Adrenal gland (tissue), 12 donors: ENCODE results near the gene GPC6. TPM values are rescaled to one million over a fixed set of nuclear protein-coding genes. Genes with fewer than 3 reads are reported as not detected.

Experiments used
- DNase-seq, 7 donors: peaks; one replicate each; pipeline ENCODE4 v3.0.0-alpha.2; 2019 to 2020
- H3K27ac ChIP-seq, 5 donors: fragments of 200-600 bp; sonication (generic) in 4 of 5; 1 replicate in 3 of 5; 2 replicates in 2 of 5; pipeline versions ENCODE4 v1.5.1 to v1.8.0; 2016 to 2020; ENCODE audit warnings: mild to moderate bottlenecking in 1 of 5
- H3K27me3 ChIP-seq: fragments of 200-600 bp; 2 replicates; pipeline ENCODE4 v1.8.0; 2021
- H3K36me3 ChIP-seq, 2 donors: fragments of 200-600 bp; replicated peaks in 1 of 2; 1 replicate in 1 of 2; 2 replicates in 1 of 2; pipeline versions ENCODE4 v1.5.1 to v1.8.0; 2018 to 2022
- H3K4me1 ChIP-seq, 2 donors: fragments of 200-600 bp; replicated peaks in 1 of 2; 1 replicate in 1 of 2; 2 replicates in 1 of 2; pipeline versions ENCODE4 v1.5.1 to v1.8.0; 2018 to 2021
- H3K4me3 ChIP-seq, 4 donors: fragments of 200-600 bp; sonication (generic) in 3 of 4; one replicate each; pipeline ENCODE4 v1.5.1; 2016 to 2018
- H3K9me3 ChIP-seq, 3 donors: fragments of 200-600 bp; sonication (generic) in 1 of 3; replicated peaks in 1 of 3; 1 replicate in 2 of 3; 2 replicates in 1 of 3; pipeline versions ENCODE4 v1.5.1 to v1.8.0; 2016 to 2021
- POLR2A ChIP-seq, 2 donors: fragments of 450-650 bp; IDR thresholded peaks; one replicate each; pipeline ENCODE4 v1.6.1; 2017; ENCODE audit warnings: antibody characterized with exemption in 2 of 2, mild to moderate bottlenecking in 2 of 2, moderate library complexity in 1 of 2
- WGBS, 4 donors: extraction: QIAGEN DNeasy Blood & Tissue Kit in 2 of 4; methylation state at CpG; one replicate each; pipeline versions ENCODE4 v1.1.5 to v1.1.7; 2013 to 2017; 5-methylcytosine and 5-hydroxymethylcytosine counted together
- intact Hi-C, 2 donors: fragments of 100-400 bp; cut with DNase I; formaldehyde crosslinking; loops; one replicate each; pipeline versions ENCODE4 v1.14.1 to v1.15.0; 2022 to 2023
- polyA plus RNA-seq, 3 donors: library from polyadenylated mRNA; stranded (reverse); fragments of 200-250 nt in 2 of 3; fragments of 350-450 nt in 1 of 3; fragmentation: Illumina TruSeq in 1 of 3; extraction: RNeasy Lipid Tissue Mini Kit (QIAGEN cat#74804) in 1 of 3; gene quantifications; one replicate each; pipeline ENCODE4 v1.2.3, GENCODE V29; 2013 to 2014
- total RNA-seq, 9 donors: library from RNA; depleted of rRNA in 4 of 9; stranded (reverse); fragments of >200 nt in 4 of 9; fragments of 120-200 nt in 1 of 9; fragmentation: NEBNext Ultra II Directional in 1 of 9; extraction: Animal tissue kit (Norgen Biotek cat#: 25700) in 1 of 9; gene quantifications; one replicate each; pipeline versions ENCODE4 v1.1.0 to v1.2.4, GENCODE V29; 2013 to 2023
- TF ChIP-seq, protein P1 (sequence below), 6 experiments: fragments of 450-650 bp in 4 of 6; fragments of 200-600 bp in 2 of 6; sonication (generic) in 1 of 6; IDR thresholded peaks; 1 replicate in 5 of 6; 2 replicates in 1 of 6; pipeline versions ENCODE4 v1.5.1 to v1.8.0; 2016 to 2021; ENCODE audit warnings: antibody characterized with exemption in 6 of 6, mild to moderate bottlenecking in 2 of 6, moderate library complexity in 1 of 6
- donor health status: healthy with polysubstance abuse.
- donor health status: Bipolar disorder and iron deficiency.
- donor health status: DM: yes; HTN: yes; CAD: no.
- donor health status: DM: no; HTN: no; CAD: no.
- donor health status: DM: no; HTN: no; CAD: no.
- donor health status: DM: yes; HTN: yes; CAD: no.

GPC6 gene
- total and polyA plus RNA-seq, 12 donors, result 0.37 to 62.3 (median 2.5) TPM

DNA sequence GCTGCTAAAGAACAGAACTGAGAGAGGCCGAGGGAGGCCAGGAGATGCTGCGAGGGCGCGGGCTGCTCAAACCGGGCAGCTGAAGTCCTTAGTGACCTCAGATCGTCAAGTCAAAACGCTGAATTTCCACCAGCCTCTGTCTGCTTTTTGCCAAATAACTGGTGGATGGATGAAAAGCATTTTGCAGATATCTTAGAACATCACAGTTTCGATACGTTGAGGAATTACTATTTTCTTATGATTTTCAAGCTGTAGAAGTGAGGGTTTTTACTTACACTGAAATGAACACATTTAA, 2.0 kb downstream of the GPC6 start:
- peaks cover 7 to 22% of the 10 kb centered on the region in 2 donors for H3K4me1 ChIP-seq
- no peaks in the 10 kb centered on the region for H3K36me3 ChIP-seq
- H3K9me3 ChIP-seq, result no peaks in the 10 kb centered on the region
- WGBS, 4 donors, result 2 to 4% (median 3%) methylated on average over 9 of the region's 9 CpGs
- no peak for DNase-seq
- peak overlapping the region in 2 of 5 donors; percentile 65 to 67 for H3K27ac ChIP-seq
- TF ChIP-seq POLR2A (IDR thresholded peaks at IDR 0.05), result no peak
- TF ChIP-seq, protein P1, sequence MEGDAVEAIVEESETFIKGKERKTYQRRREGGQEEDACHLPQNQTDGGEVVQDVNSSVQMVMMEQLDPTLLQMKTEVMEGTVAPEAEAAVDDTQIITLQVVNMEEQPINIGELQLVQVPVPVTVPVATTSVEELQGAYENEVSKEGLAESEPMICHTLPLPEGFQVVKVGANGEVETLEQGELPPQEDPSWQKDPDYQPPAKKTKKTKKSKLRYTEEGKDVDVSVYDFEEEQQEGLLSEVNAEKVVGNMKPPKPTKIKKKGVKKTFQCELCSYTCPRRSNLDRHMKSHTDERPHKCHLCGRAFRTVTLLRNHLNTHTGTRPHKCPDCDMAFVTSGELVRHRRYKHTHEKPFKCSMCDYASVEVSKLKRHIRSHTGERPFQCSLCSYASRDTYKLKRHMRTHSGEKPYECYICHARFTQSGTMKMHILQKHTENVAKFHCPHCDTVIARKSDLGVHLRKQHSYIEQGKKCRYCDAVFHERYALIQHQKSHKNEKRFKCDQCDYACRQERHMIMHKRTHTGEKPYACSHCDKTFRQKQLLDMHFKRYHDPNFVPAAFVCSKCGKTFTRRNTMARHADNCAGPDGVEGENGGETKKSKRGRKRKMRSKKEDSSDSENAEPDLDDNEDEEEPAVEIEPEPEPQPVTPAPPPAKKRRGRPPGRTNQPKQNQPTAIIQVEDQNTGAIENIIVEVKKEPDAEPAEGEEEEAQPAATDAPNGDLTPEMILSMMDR (IDR thresholded peaks at IDR 0.05), result no peak
- intact Hi-C loops, result no loop called here
- H3K27me3 ChIP-seq, result peaks cover 16% of the 10 kb centered on the region
- H3K4me3 ChIP-seq, result peak overlapping the region in 1 of 4 donors; percentile 59

DNA sequence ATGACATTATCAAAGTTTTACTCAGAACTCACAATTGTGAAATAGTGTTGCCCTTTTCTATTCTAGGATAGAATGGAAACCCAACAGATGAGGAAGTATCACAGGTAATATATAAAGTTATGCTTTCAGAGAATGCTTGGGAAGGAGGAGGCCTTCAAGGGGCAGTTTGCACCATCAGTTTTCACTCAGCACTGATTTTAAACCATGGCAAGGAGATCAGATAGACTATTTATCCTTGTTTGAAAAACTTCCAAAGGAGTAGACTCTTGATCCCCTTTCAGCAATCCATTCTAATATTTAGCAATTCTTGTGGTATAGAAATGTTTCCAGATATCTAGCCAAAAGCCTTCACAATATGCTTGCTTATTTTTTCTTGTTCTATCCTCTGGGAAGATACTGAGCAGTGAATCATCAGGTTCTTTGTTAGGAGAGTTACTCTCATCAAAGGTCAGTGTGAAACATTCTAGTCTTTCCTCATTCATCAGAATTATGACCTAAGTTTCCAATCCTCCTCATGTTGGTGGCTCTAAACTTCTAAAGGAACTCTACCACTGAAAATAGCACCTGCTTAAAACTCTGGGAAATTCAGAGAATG, 3.8 kb downstream of the GPC6 start:
- Histone ChIP-seq H3K27ac (no peak overlapping the region), H3K9me3 (no peaks in the 10 kb centered on the region), H3K4me3 (no peak overlapping the region), H3K27me3 (peaks cover 16% of the 10 kb centered on the region), H3K36me3 (no peaks in the 10 kb centered on the region), H3K4me1 (peaks cover 7 to 22% of the 10 kb centered on the region in 2 donors)
- intact Hi-C loops, result no loop called here
- TF ChIP-seq, protein P1 (IDR thresholded peaks at IDR 0.05), result no peak
- no peak for TF ChIP-seq POLR2A (IDR thresholded peaks at IDR 0.05)
- no peak for DNase-seq

DNA sequence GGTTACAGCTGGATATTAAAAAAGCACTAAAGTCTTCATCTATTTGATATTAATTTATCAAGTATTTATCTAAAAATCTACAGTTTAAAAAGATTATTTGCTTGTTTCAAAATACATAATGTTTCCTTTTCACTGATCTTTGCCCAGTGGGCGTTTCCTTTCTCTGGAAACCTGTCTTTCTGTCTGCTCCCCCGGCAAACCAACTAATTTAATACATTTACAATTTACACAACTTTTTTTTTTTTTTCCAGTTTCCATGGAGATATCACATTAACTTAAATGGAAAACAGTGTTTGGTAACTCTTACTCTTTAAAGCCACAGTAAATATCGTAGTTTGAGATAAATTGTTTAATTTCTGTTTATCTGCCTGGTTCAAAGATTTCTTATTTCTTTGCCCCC, 5.3 kb downstream of the GPC6 start:
- Histone ChIP-seq H3K9me3 (no peaks in the 10 kb centered on the region), H3K27ac (no peak overlapping the region), H3K4me3 (no peak overlapping the region), H3K36me3 (no peaks in the 10 kb centered on the region), H3K27me3 (peaks cover 16% of the 10 kb centered on the region), H3K4me1 (peaks cover 7 to 13% of the 10 kb centered on the region in 2 donors)
- intact Hi-C loops, result no loop called here
- no peak for DNase-seq
- no peak for TF ChIP-seq POLR2A (IDR thresholded peaks at IDR 0.05)
- TF ChIP-seq, protein P1 (IDR thresholded peaks at IDR 0.05), result no peak
- WGBS, 4 donors, result 75 to 77% (median 75%) methylated on average over 3 of the region's 3 CpGs

DNA sequence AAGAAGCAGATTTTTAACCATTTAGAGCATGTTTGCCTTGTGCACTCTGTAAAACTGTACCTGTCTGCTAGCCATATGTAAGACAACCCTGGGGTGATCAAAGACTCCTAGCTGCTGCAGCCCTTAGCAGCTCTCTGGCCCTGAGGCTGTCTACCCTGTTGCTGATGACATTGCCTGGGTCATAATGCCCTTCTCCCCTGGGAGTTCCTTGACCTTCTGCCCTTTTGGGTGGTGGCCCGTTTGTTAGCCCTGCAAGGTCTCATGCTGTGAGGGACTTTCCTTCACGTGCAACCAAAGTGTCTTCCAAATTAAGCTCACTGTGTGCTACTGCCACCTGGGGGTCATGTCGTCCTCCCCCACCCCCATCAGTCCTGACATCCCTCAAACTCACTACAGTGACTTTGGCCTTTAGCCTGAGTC, 7.4 kb downstream of the GPC6 start:
- Histone ChIP-seq H3K27me3 (peaks cover 4% of the 10 kb centered on the region), H3K36me3 (no peaks in the 10 kb centered on the region), H3K4me3 (no peak overlapping the region), H3K9me3 (peaks cover 0 to 9% (median 0%) of the 10 kb centered on the region in 3 donors), H3K4me1 (no peaks in the 10 kb centered on the region), H3K27ac (no peak overlapping the region)
- no peak for TF ChIP-seq POLR2A (IDR thresholded peaks at IDR 0.05)
- TF ChIP-seq, protein P1 (IDR thresholded peaks at IDR 0.05), result no peak
- DNase-seq, result no peak
- 25 to 67% (median 35%) methylated on average over 2 to 3 of the region's 3 CpGs for WGBS, 4 donors
- intact Hi-C loops, result no loop called here
